CD4-positive, CD25-positive, alpha-beta regulatory T cell (primary cell): ENCODE data around the gene NDUFS7. TPM values are rescaled to one million over a fixed set of nuclear protein-coding genes. Genes with fewer than 3 reads are reported as not detected.
A peak's percentile ranks its signal among the peaks of the same experiment; 100 is the strongest.

Experiments
- ATAC-seq, 2 donors: fragments of 150-1000 bp; cut with Tn5 transposase; one replicate each; pipeline ENCODE4 v1.10.0; 2021; ENCODE audit warnings: low read depth in 2 of 2, moderate number of reproducible peaks in 2 of 2, moderate library complexity in 1 of 2
- DNase-seq, 3 donors: peaks; one replicate each; pipeline versions ENCODE4 v3.0.0 to v3.0.0-alpha.2; 2012 to 2022; ENCODE audit warnings: mixed read lengths in 1 of 3
- H3K27ac ChIP-seq: one replicate; pipeline ENCODE4 v1.7.0; 2013; ENCODE audit warnings: mild to moderate bottlenecking, low read length; ENCODE audit not compliant: insufficient read depth, poor library complexity, severe bottlenecking
- H3K27me3 ChIP-seq: one replicate; pipeline ENCODE4 v1.7.0; 2013; ENCODE audit warnings: low read length; ENCODE audit not compliant: control insufficient read depth, insufficient read depth
- H3K36me3 ChIP-seq: one replicate; pipeline ENCODE4 v1.7.0; 2013; ENCODE audit warnings: mild to moderate bottlenecking, low read length, moderate library complexity; ENCODE audit not compliant: control insufficient read depth, insufficient read depth
- H3K4me1 ChIP-seq: 2 replicates; pipeline ENCODE4 v1.7.0; 2013; ENCODE audit warnings: mild to moderate bottlenecking, low read length; ENCODE audit not compliant: insufficient read depth, control insufficient read depth, poor library complexity, severe bottlenecking
- H3K4me3 ChIP-seq: one replicate; pipeline ENCODE4 v1.7.0; 2013; ENCODE audit warnings: low read depth, mild to moderate bottlenecking, low read length, moderate library complexity
- H3K9me3 ChIP-seq, 2 experiments: 1 replicate in 1 of 2; 2 replicates in 1 of 2; pipeline ENCODE4 v1.7.0; 2013; ENCODE audit warnings: low read length in 2 of 2, mild to moderate bottlenecking in 1 of 2, moderate library complexity in 1 of 2; ENCODE audit not compliant: control insufficient read depth in 2 of 2
- H3K27ac Mint-ChIP-seq, 3 donors: one replicate each; pipeline ENCODE4 v1.8.0; 2020 to 2022; ENCODE audit warnings: mild to moderate bottlenecking in 3 of 3, mixed read lengths in 3 of 3, moderate library complexity in 2 of 3
- H3K27me3 Mint-ChIP-seq: one replicate; pipeline ENCODE4 v1.8.0; 2022; ENCODE audit warnings: mild to moderate bottlenecking, mixed read lengths
- H3K36me3 Mint-ChIP-seq: one replicate; pipeline ENCODE4 v1.8.0; 2020; ENCODE audit warnings: mixed read lengths
- H3K4me1 Mint-ChIP-seq, 4 donors: one replicate each; pipeline ENCODE4 v1.8.0; 2020 to 2022; ENCODE audit warnings: mixed read lengths in 4 of 4, mild to moderate bottlenecking in 1 of 4
- H3K4me3 Mint-ChIP-seq, 4 donors: one replicate each; pipeline ENCODE4 v1.8.0; 2020 to 2022; ENCODE audit warnings: mild to moderate bottlenecking in 4 of 4, mixed read lengths in 4 of 4, moderate library complexity in 3 of 4
- H3K9me3 Mint-ChIP-seq, 7 donors: one replicate each; pipeline ENCODE4 v1.8.0; 2020 to 2022; ENCODE audit warnings: mixed read lengths in 7 of 7, mild to moderate bottlenecking in 3 of 7, moderate library complexity in 2 of 7
- polyA plus RNA-seq, 4 donors: library from polyadenylated mRNA; unstranded; fragments of 300-500 nt; fragmentation: Illumina TruSeq; gene quantifications; one replicate each; pipeline ENCODE4 v1.2.3, GENCODE V29; 2021
- total RNA-seq: library from RNA; stranded (reverse); gene quantifications from one replicate; pipeline ENCODE4 v1.2.3, GENCODE V29; 2022

NDUFS7 gene
- total and polyA plus RNA-seq, 5 donors from 2014 or later: 58.3 to 227 (median 207) TPM

GRCh38 chr19:1366899-1367870, 16.5 kb upstream of the NDUFS7 start:
- no peaks in the 10 kb centered on the region for H3K27me3 Mint-ChIP-seq
- peak overlapping the region in 1 of 4 donors; percentile 65 for H3K4me3 Mint-ChIP-seq
- H3K27ac Mint-ChIP-seq: no peak overlapping the region
- no peaks in the 10 kb centered on the region for H3K9me3 Mint-ChIP-seq
- H3K27ac ChIP-seq: no peak overlapping the region
- no peak overlapping the region for H3K4me3 ChIP-seq
- ATAC-seq (no peak), DNase-seq (no peak)
- H3K36me3 ChIP-seq: peaks cover 9% of the 10 kb centered on the region
- H3K36me3 Mint-ChIP-seq: peaks cover 4% of the 10 kb centered on the region
- no peaks in the 10 kb centered on the region for H3K27me3 ChIP-seq
- H3K4me1 ChIP-seq: peaks cover 17% of the 10 kb centered on the region
- no peaks in the 10 kb centered on the region for H3K9me3 ChIP-seq
- H3K4me1 Mint-ChIP-seq: peaks cover 7 to 22% (median 10%) of the 10 kb centered on the region in 4 donors

GRCh38 chr19:1369214-1369805, 14.4 kb upstream of the NDUFS7 start:
- DNase-seq (no peak), ATAC-seq (no peak)
- Mint-ChIP-seq H3K9me3 (no peaks in the 10 kb centered on the region), H3K27ac (peak overlapping the region in 1 of 3 donors; percentile 20), H3K27me3 (no peaks in the 10 kb centered on the region), H3K4me1 (peaks cover 0 to 6% (median 2%) of the 10 kb centered on the region in 4 donors), H3K4me3 (no peak overlapping the region), H3K36me3 (peaks cover 7% of the 10 kb centered on the region)
- no peak overlapping the region for H3K4me3 ChIP-seq
- H3K27ac ChIP-seq: no peak overlapping the region
- no peaks in the 10 kb centered on the region for H3K9me3 ChIP-seq
- no peaks in the 10 kb centered on the region for H3K4me1 ChIP-seq
- no peaks in the 10 kb centered on the region for H3K27me3 ChIP-seq
- peaks cover 10% of the 10 kb centered on the region for H3K36me3 ChIP-seq

GRCh38 chr19:1370579-1371361, 12.9 kb upstream of the NDUFS7 start:
- H3K27ac Mint-ChIP-seq: no peak overlapping the region
- no peak for DNase-seq

GRCh38 chr19:1373042-1373533, 10.6 kb upstream of the NDUFS7 start:
- Histone ChIP-seq H3K4me1 (no peaks in the 10 kb centered on the region), H3K27ac (no peak overlapping the region), H3K9me3 (no peaks in the 10 kb centered on the region), H3K27me3 (no peaks in the 10 kb centered on the region), H3K36me3 (peaks cover 8% of the 10 kb centered on the region), H3K4me3 (no peak overlapping the region)
- Mint-ChIP-seq H3K9me3 (no peaks in the 10 kb centered on the region), H3K4me3 (no peak overlapping the region), H3K27ac (no peak overlapping the region), H3K36me3 (peaks cover 7% of the 10 kb centered on the region), H3K27me3 (no peaks in the 10 kb centered on the region), H3K4me1 (no peaks in the 10 kb centered on the region)
- no peak for DNase-seq
- no peak for ATAC-seq

More at GRCh38 chr19:1370579-1371361, 12.9 kb upstream of the NDUFS7 start:
- Histone ChIP-seq H3K4me1 (no peaks in the 10 kb centered on the region), H3K4me3 (no peak overlapping the region), H3K27me3 (no peaks in the 10 kb centered on the region), H3K27ac (no peak overlapping the region), H3K9me3 (no peaks in the 10 kb centered on the region), H3K36me3 (peaks cover 10% of the 10 kb centered on the region)
- ATAC-seq: no peak
- H3K27me3 Mint-ChIP-seq: no peaks in the 10 kb centered on the region
- no peaks in the 10 kb centered on the region for H3K4me1 Mint-ChIP-seq
- H3K36me3 Mint-ChIP-seq: peaks cover 7% of the 10 kb centered on the region
- H3K4me3 Mint-ChIP-seq: no peak overlapping the region
- H3K9me3 Mint-ChIP-seq: no peaks in the 10 kb centered on the region

- H3K36me3 Mint-ChIP-seq: peaks cover 7% of the 10 kb centered on the region
- Histone ChIP-seq H3K27ac (no peak overlapping the region), H3K36me3 (peaks cover 8% of the 10 kb centered on the region), H3K4me3 (no peak overlapping the region), H3K27me3 (no peaks in the 10 kb centered on the region), H3K9me3 (no peaks in the 10 kb centered on the region), H3K4me1 (no peaks in the 10 kb centered on the region)
- no peak for ATAC-seq
- no peak for DNase-seq
- H3K27me3 Mint-ChIP-seq: no peaks in the 10 kb centered on the region
- peak overlapping the region in 1 of 4 donors; percentile 51 for H3K4me3 Mint-ChIP-seq
- no peak overlapping the region for H3K27ac Mint-ChIP-seq
- H3K4me1 Mint-ChIP-seq: no peaks in the 10 kb centered on the region
- no peaks in the 10 kb centered on the region for H3K9me3 Mint-ChIP-seq
These were observed 10.0 kb upstream of the NDUFS7 start for GRCh38 chr19:1373534-1374249.

- no peak overlapping the region for H3K27ac Mint-ChIP-seq
These were observed 9.5 kb upstream of the NDUFS7 start for GRCh38 chr19:1374250-1374577.

GRCh38 chr19:1376415-1376805, 7.3 kb upstream of the NDUFS7 start:
- peaks cover 3% of the 10 kb centered on the region for H3K36me3 Mint-ChIP-seq
- no peaks in the 10 kb centered on the region for H3K27me3 Mint-ChIP-seq
- no peaks in the 10 kb centered on the region for H3K27me3 ChIP-seq
- peak overlapping the region in 1 of 4 donors; percentile 78 for H3K4me3 Mint-ChIP-seq
- no peaks in the 10 kb centered on the region for H3K9me3 Mint-ChIP-seq
- no peaks in the 10 kb centered on the region for H3K9me3 ChIP-seq
- H3K36me3 ChIP-seq: peaks cover 2% of the 10 kb centered on the region
- no peak overlapping the region for H3K27ac ChIP-seq
- H3K4me1 Mint-ChIP-seq: no peaks in the 10 kb centered on the region
- no peaks in the 10 kb centered on the region for H3K4me1 ChIP-seq
- H3K27ac Mint-ChIP-seq: no peak overlapping the region
- ATAC-seq: no peak
- DNase-seq: no peak
- no peak overlapping the region for H3K4me3 ChIP-seq

More at GRCh38 chr19:1374250-1374577, 9.5 kb upstream of the NDUFS7 start:
- H3K4me3 Mint-ChIP-seq: peak overlapping the region in 1 of 4 donors; percentile 51
- no peaks in the 10 kb centered on the region for H3K27me3 ChIP-seq
- H3K36me3 ChIP-seq: peaks cover 8% of the 10 kb centered on the region
- ATAC-seq (no peak), DNase-seq (no peak)
- no peaks in the 10 kb centered on the region for H3K4me1 ChIP-seq
- H3K27ac ChIP-seq: no peak overlapping the region
- H3K9me3 Mint-ChIP-seq: no peaks in the 10 kb centered on the region
- H3K9me3 ChIP-seq: no peaks in the 10 kb centered on the region
- H3K27me3 Mint-ChIP-seq: no peaks in the 10 kb centered on the region
- H3K36me3 Mint-ChIP-seq: peaks cover 7% of the 10 kb centered on the region
- no peaks in the 10 kb centered on the region for H3K4me1 Mint-ChIP-seq
- H3K4me3 ChIP-seq: no peak overlapping the region
